A549 (cell line): ENCODE measurements around the gene ITGA1.

Source experiments
- CHD2 ChIP-seq: fragments of 150-350 bp; IDR thresholded peaks from 2 replicates; pipeline ENCODE4 v1.6.1; 2014; ENCODE audit warnings: low read length; ENCODE audit not compliant: partially characterized antibody
- CTCF ChIP-seq: fragments of >200 bp; sonication (Bioruptor Twin); formaldehyde crosslinking; IDR thresholded peaks from 3 replicates; pipeline ENCODE4 v1.5.1; 2016
- HES2 ChIP-seq: fragments of >200 bp; sonication (Bioruptor Twin); formaldehyde crosslinking; IDR thresholded peaks from 2 replicates; pipeline ENCODE4 v1.6.1; 2016
- REST ChIP-seq: fragments of 200-600 bp; sonication (generic); IDR thresholded peaks from 2 replicates; pipeline ENCODE4 v1.6.1; 2016; ENCODE audit warnings: antibody characterized with exemption, mild to moderate bottlenecking, moderate library complexity
- ZSCAN20 ChIP-seq: fragments of 250-450 bp; sonication (Bioruptor Pico); IDR thresholded peaks from 2 replicates; pipeline ENCODE4 v1.8.0; 2022; ENCODE audit warnings: mild to moderate bottlenecking, moderate library complexity

- TF ChIP-seq CTCF (no peak), HES2 (no peak), ZSCAN20 (CRISPR knock-in tag) (no peak), CHD2 (no peak), REST (no peak)
Observed at GRCh38 chr5:52804387-52804791, 16.7 kb downstream of the ITGA1 start.
